Brain pericyte (primary cell): Measurements from ENCODE around the gene SPATA31C2.
"Not testable (repeated sequence)": the region's sequence is repeated elsewhere in the genome, so short reads cannot be mapped to it uniquely, and the experiment has no call there.

Source experiments
- DNase-seq: peaks from one replicate; pipeline ENCODE4 v3.0.0-alpha.2; 2012; ENCODE audit warnings: low read depth, low spot score

Gene SPATA31C2

GRCh38 chr9:88127700-88128300 is 10.5 kb downstream of the SPATA31C2 start:
- not testable (repeated sequence) for DNase-seq

- not testable (repeated sequence) for DNase-seq
These were observed 14.9 kb downstream of the SPATA31C2 start for GRCh38 chr9:88123413-88123812.

GRCh38 chr9:88118121-88118520 is 20.2 kb downstream of the SPATA31C2 start:
- not testable (repeated sequence) for DNase-seq

GRCh38 chr9:88114968-88115612 is 23.2 kb downstream of the SPATA31C2 start:
- not testable (repeated sequence) for DNase-seq

GRCh38 chr9:88114283-88114967 is 23.9 kb downstream of the SPATA31C2 start:
- not testable (repeated sequence) for DNase-seq

- not testable (repeated sequence) for DNase-seq
These were observed 24.8 kb downstream of the SPATA31C2 start for GRCh38 chr9:88113156-88114130.

GRCh38 chr9:88110026-88110425 is 28.2 kb downstream of the SPATA31C2 start:
- no peak for DNase-seq

- no peak for DNase-seq
These were observed 29.5 kb downstream of the SPATA31C2 start for GRCh38 chr9:88108779-88109178.

GRCh38 chr9:88106492-88106891 is 31.8 kb downstream of the SPATA31C2 start:
- no peak for DNase-seq

- no peak for DNase-seq
These were observed 45.4 kb downstream of the SPATA31C2 start for GRCh38 chr9:88092797-88093331.

GRCh38 chr9:88090151-88090581 is 48.1 kb downstream of the SPATA31C2 start:
- DNase-seq, result no peak

GRCh38 chr9:88087906-88088305 is 50.4 kb downstream of the SPATA31C2 start:
- no peak for DNase-seq

GRCh38 chr9:88085476-88085875 is 52.8 kb downstream of the SPATA31C2 start:
- DNase-seq, result no peak

GRCh38 chr9:88084357-88085183 is 53.7 kb downstream of the SPATA31C2 start:
- DNase-seq, result no peak
